Prostate gland (tissue), 2 donors: Measurements from ENCODE around the gene C1GALT1. TPM values are rescaled to one million over a fixed set of nuclear protein-coding genes. Genes with fewer than 3 reads are reported as not detected.

Experiments
- DNase-seq: peaks from one replicate; pipeline ENCODE4 v3.0.0-alpha.2; 2019; ENCODE audit warnings: low spot score
- H3K27ac ChIP-seq, 2 donors: fragments of 200-600 bp; sonication (generic); 2 replicates each; pipeline ENCODE4 v1.5.1; 2017 to 2019
- H3K27me3 ChIP-seq: fragments of 200-600 bp; sonication (generic); replicated peaks from 2 replicates; pipeline ENCODE4 v1.5.1; 2019; ENCODE audit not compliant: insufficient read depth
- H3K36me3 ChIP-seq, 2 donors: fragments of 200-600 bp; sonication (generic); 1 replicate in 1 of 2; 2 replicates in 1 of 2; pipeline versions ENCODE4 v1.5.1 to v1.8.1; 2017 to 2019
- H3K4me1 ChIP-seq: fragments of 200-600 bp; sonication (generic); replicated peaks from 2 replicates; pipeline ENCODE4 v1.5.1; 2019
- H3K4me3 ChIP-seq, 2 donors: fragments of 200-600 bp; sonication (generic); 2 replicates each; pipeline ENCODE4 v1.5.1; 2017 to 2019
- H3K9me3 ChIP-seq: fragments of 200-600 bp; sonication (generic); 2 replicates; pipeline ENCODE4 v1.5.1; 2017
- POLR2A ChIP-seq: fragments of 450-650 bp; IDR thresholded peaks from one replicate; pipeline ENCODE4 v1.6.1; 2016; ENCODE audit warnings: antibody characterized with exemption, mild to moderate bottlenecking
- POLR2AphosphoS5 ChIP-seq: sonication (generic); formaldehyde crosslinking; IDR thresholded peaks from one replicate; pipeline ENCODE4 v1.6.1; 2017; ENCODE audit warnings: antibody characterized with exemption
- whole genome bisulfite sequencing: methylation state at CpG from one replicate; pipeline ENCODE4 v1.1.5; 2018; 5-methylcytosine and 5-hydroxymethylcytosine counted together
- intact Hi-C: fragments of 100-400 bp; cut with DNase I; formaldehyde crosslinking; loops from one replicate; pipeline ENCODE4 v1.14.2; 2022
- total RNA-seq, 2 donors: library from RNA; depleted of rRNA; stranded (reverse); fragments of >200 nt; gene quantifications; one replicate each; pipeline ENCODE4 v1.1.0, GENCODE V29; 2016
- TF ChIP-seq, protein P1 (sequence below), 4 experiments: fragments of 200-600 bp in 2 of 4; fragments of 450-650 bp in 2 of 4; sonication (generic) in 2 of 4; IDR thresholded peaks; 1 replicate in 3 of 4; 2 replicates in 1 of 4; pipeline ENCODE4 v1.5.1; 2016 to 2019; ENCODE audit warnings: antibody characterized with exemption in 4 of 4, mild to moderate bottlenecking in 2 of 4, moderate library complexity in 2 of 4

The C1GALT1 gene
- total RNA-seq, 2 donors from 2014 or later: 16.1 to 16.8 TPM

DNA sequence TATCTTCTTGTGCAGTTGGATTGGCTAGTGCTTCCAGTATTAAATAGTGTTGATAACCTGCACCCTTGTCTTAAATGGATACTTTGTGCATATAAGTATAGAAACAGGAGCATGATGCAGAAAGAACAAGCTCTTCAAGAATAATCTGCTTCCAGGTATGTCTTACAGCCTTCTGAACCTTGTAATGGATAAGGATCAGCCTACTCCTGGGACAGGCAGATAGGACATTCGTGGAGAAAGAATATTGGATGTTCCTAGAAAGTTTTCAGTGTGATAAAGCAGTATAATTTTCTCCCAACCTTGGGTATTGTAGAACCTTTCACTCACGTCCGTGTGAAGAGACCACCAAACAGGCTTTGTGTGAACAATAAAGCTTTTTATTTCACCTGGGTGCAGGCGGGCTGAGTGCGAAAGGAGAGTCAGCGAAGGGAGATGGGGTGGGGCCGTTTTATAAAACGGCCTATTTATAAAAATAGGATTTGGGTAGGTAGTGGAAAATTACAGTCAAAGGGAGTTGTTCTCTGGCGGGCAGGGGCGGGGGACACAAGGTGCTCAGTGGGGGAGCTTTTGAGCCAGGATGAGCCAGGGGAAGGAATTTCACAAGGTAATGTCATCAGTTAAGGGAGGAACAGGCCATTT lies 27.2 kb downstream of the C1GALT1 start:
- Histone ChIP-seq H3K4me1 (no peaks in the 10 kb centered on the region), H3K9me3 (no peaks in the 10 kb centered on the region), H3K27me3 (no peaks in the 10 kb centered on the region), H3K36me3 (no peaks in the 10 kb centered on the region), H3K4me3 (no peak overlapping the region), H3K27ac (no peak overlapping the region)
- WGBS: 85% methylated on average over 10 of the region's 10 CpGs
- DNase-seq: no peak
- no peak for TF ChIP-seq POLR2A
- TF ChIP-seq, protein P1, sequence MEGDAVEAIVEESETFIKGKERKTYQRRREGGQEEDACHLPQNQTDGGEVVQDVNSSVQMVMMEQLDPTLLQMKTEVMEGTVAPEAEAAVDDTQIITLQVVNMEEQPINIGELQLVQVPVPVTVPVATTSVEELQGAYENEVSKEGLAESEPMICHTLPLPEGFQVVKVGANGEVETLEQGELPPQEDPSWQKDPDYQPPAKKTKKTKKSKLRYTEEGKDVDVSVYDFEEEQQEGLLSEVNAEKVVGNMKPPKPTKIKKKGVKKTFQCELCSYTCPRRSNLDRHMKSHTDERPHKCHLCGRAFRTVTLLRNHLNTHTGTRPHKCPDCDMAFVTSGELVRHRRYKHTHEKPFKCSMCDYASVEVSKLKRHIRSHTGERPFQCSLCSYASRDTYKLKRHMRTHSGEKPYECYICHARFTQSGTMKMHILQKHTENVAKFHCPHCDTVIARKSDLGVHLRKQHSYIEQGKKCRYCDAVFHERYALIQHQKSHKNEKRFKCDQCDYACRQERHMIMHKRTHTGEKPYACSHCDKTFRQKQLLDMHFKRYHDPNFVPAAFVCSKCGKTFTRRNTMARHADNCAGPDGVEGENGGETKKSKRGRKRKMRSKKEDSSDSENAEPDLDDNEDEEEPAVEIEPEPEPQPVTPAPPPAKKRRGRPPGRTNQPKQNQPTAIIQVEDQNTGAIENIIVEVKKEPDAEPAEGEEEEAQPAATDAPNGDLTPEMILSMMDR (IDR thresholded peaks at IDR 0.05): no peak
- intact Hi-C loops: no loop called here

- Histone ChIP-seq H3K36me3 (no peaks in the 10 kb centered on the region), H3K4me1 (no peaks in the 10 kb centered on the region), H3K9me3 (no peaks in the 10 kb centered on the region), H3K4me3 (no peak overlapping the region), H3K27ac (no peak overlapping the region), H3K27me3 (no peaks in the 10 kb centered on the region)
- TF ChIP-seq, protein P1 (IDR thresholded peaks at IDR 0.05): no peak
- TF ChIP-seq POLR2AphosphoS5: no peak
- no peak for TF ChIP-seq POLR2A
- WGBS: 83% methylated on average over 12 of the region's 12 CpGs
- no peak for DNase-seq
- intact Hi-C loops: no loop called here
Measured at GRCh38 chr7:7210475-7211237, 28.3 kb downstream of the C1GALT1 start.

- H3K27me3 ChIP-seq: no peaks in the 10 kb centered on the region
- no peaks in the 10 kb centered on the region for H3K9me3 ChIP-seq
- H3K27ac ChIP-seq: no peak overlapping the region
- H3K36me3 ChIP-seq: no peaks in the 10 kb centered on the region
- WGBS: 88% methylated on average over 2 of the region's 2 CpGs
- DNase-seq: no peak
- no peak overlapping the region for H3K4me3 ChIP-seq
- intact Hi-C loops: no loop called here
- no peaks in the 10 kb centered on the region for H3K4me1 ChIP-seq
- no peak for TF ChIP-seq POLR2A
- TF ChIP-seq, protein P1 (IDR thresholded peaks at IDR 0.05): no peak
- no peak for TF ChIP-seq POLR2AphosphoS5
Measured at GRCh38 chr7:7212612-7213011, 30.3 kb downstream of the C1GALT1 start.

- WGBS: 95% methylated on average over 13 of the region's 13 CpGs
- H3K4me1 ChIP-seq: no peaks in the 10 kb centered on the region
- TF ChIP-seq POLR2AphosphoS5 (no peak), POLR2A (no peak)
- TF ChIP-seq, protein P1 (IDR thresholded peaks at IDR 0.05): no peak
- H3K27ac ChIP-seq: no peak overlapping the region
- no peaks in the 10 kb centered on the region for H3K27me3 ChIP-seq
- intact Hi-C loops: no loop called here
- no peak overlapping the region for H3K4me3 ChIP-seq
- H3K9me3 ChIP-seq: no peaks in the 10 kb centered on the region
- DNase-seq: no peak
- H3K36me3 ChIP-seq: no peaks in the 10 kb centered on the region
Measured at GRCh38 chr7:7214398-7215347, 32.3 kb downstream of the C1GALT1 start.
